Measurements from ENCODE around the gene ELP2. TPM values are rescaled to one million over a fixed set of nuclear protein-coding genes. Genes with fewer than 3 reads are reported as not detected.
"Not testable (repeated sequence)": the region's sequence is repeated elsewhere in the genome, so short reads cannot be mapped to it uniquely, and the experiment has no call there.

The ELP2 gene
- total RNA-seq, 3 donors from 2014 or later (not counting 1 experiment from before 2014, with no cell fraction given), result 119 to 135 (median 129) TPM

DNA sequence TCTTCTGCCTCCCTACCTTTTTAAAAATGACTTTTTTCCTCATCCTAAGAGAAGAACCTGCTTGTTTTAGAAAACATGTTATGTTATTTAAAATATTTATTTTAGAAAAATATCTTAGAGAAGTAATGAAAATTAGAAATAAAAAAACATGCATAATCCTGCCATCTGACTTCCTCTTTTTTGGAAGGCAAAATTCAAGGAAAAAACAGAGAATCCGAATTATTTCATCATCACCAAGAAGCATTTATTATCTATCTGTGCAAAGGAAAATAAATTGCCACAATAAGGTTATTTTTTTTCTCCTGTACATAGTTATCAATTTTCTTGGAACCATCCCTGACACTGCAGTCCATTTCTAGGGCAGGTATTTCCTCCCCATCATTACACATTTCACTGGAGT lies 15.0 kb upstream of the ELP2 start:
- intact Hi-C loops (cut with micrococcal nuclease), result no loop called here
- Histone ChIP-seq H3K27me3 (ENCODE audit: control insufficient read depth, insufficient read depth, low read length) (no peaks in the 10 kb centered on the region), H3K36me3 (ENCODE audit: control insufficient read depth, insufficient read depth, low read length) (peaks cover 46% of the 10 kb centered on the region), H3K4me3 (ENCODE audit: low read length) (no peak overlapping the region), H3K4me1 (ENCODE audit: control insufficient read depth, insufficient read depth, low read length) (no peaks in the 10 kb centered on the region), H3K9me3 (ENCODE audit: control insufficient read depth, insufficient read depth, low read length) (no peaks in the 10 kb centered on the region), H3K27ac (ENCODE audit: low read length) (no peak overlapping the region)
- Mint-ChIP-seq H3K4me3 (no peak overlapping the region), H3K27ac (no peak overlapping the region), H3K4me1 (no peaks in the 10 kb centered on the region), H3K9me3 (no peaks in the 10 kb centered on the region), H3K27me3 (ENCODE audit: low read depth in 2 of 2) (no peaks in the 10 kb centered on the region), H3K36me3 (peaks cover 35% of the 10 kb centered on the region)
- no CpG with 5 or more reads among the region's 1 CpG for WGBS (ENCODE audit: insufficient coverage)
- TF ChIP-seq, protein P1, sequence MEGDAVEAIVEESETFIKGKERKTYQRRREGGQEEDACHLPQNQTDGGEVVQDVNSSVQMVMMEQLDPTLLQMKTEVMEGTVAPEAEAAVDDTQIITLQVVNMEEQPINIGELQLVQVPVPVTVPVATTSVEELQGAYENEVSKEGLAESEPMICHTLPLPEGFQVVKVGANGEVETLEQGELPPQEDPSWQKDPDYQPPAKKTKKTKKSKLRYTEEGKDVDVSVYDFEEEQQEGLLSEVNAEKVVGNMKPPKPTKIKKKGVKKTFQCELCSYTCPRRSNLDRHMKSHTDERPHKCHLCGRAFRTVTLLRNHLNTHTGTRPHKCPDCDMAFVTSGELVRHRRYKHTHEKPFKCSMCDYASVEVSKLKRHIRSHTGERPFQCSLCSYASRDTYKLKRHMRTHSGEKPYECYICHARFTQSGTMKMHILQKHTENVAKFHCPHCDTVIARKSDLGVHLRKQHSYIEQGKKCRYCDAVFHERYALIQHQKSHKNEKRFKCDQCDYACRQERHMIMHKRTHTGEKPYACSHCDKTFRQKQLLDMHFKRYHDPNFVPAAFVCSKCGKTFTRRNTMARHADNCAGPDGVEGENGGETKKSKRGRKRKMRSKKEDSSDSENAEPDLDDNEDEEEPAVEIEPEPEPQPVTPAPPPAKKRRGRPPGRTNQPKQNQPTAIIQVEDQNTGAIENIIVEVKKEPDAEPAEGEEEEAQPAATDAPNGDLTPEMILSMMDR (IDR thresholded peaks at IDR 0.05), result no peak
- ATAC-seq, result no peak
- DNase-seq, result no peak

GRCh38 chr18:36116771-36117170 lies 12.9 kb upstream of the ELP2 start:
- H3K9me3 ChIP-seq (ENCODE audit: control insufficient read depth, insufficient read depth, low read length); H3K4me3 ChIP-seq (ENCODE audit: low read length); intact Hi-C loops (cut with micrococcal nuclease); H3K27ac Mint-ChIP-seq; ATAC-seq; H3K27ac ChIP-seq (ENCODE audit: low read length); H3K4me1 ChIP-seq (ENCODE audit: control insufficient read depth, insufficient read depth, low read length); H3K4me1 Mint-ChIP-seq; H3K9me3 Mint-ChIP-seq; DNase-seq; H3K4me3 Mint-ChIP-seq; H3K27me3 Mint-ChIP-seq (ENCODE audit: low read depth in 2 of 2); H3K27me3 ChIP-seq (ENCODE audit: control insufficient read depth, insufficient read depth, low read length): not testable (repeated sequence)
- H3K36me3 Mint-ChIP-seq, result peaks cover 32% of the 10 kb centered on the region
- WGBS (ENCODE audit: insufficient coverage), result 94% methylated on average over 11 of the region's 11 CpGs
- peaks cover 37% of the 10 kb centered on the region for H3K36me3 ChIP-seq (ENCODE audit: control insufficient read depth, insufficient read depth, low read length)

- intact Hi-C loops (cut with micrococcal nuclease), result no loop called here
- H3K9me3 ChIP-seq (ENCODE audit: control insufficient read depth, insufficient read depth, low read length), result no peaks in the 10 kb centered on the region
- Mint-ChIP-seq H3K4me1 (peaks cover 0 to 3% of the 10 kb centered on the region in 2 donors), H3K9me3 (no peaks in the 10 kb centered on the region), H3K27ac (no peak overlapping the region), H3K27me3 (ENCODE audit: low read depth in 2 of 2) (no peaks in the 10 kb centered on the region), H3K36me3 (peaks cover 15% of the 10 kb centered on the region), H3K4me3 (no peak overlapping the region)
- TF ChIP-seq, protein P1 (IDR thresholded peaks at IDR 0.05), result no peak
- H3K4me1 ChIP-seq (ENCODE audit: control insufficient read depth, insufficient read depth, low read length), result no peaks in the 10 kb centered on the region
- WGBS (ENCODE audit: insufficient coverage), result 100% methylated on average over 1 of the region's 3 CpGs
- H3K27me3 ChIP-seq (ENCODE audit: control insufficient read depth, insufficient read depth, low read length), result no peaks in the 10 kb centered on the region
- no peak for DNase-seq
- peaks cover 38% of the 10 kb centered on the region for H3K36me3 ChIP-seq (ENCODE audit: control insufficient read depth, insufficient read depth, low read length)
- no peak for ATAC-seq
- no peak overlapping the region for H3K27ac ChIP-seq (ENCODE audit: low read length)
- H3K4me3 ChIP-seq (ENCODE audit: low read length), result no peak overlapping the region
Measured at GRCh38 chr18:36120297-36120696, 9.4 kb upstream of the ELP2 start.

- Histone ChIP-seq H3K4me3 (ENCODE audit: low read length) (no peak overlapping the region), H3K9me3 (ENCODE audit: control insufficient read depth, insufficient read depth, low read length) (no peaks in the 10 kb centered on the region), H3K27me3 (ENCODE audit: control insufficient read depth, insufficient read depth, low read length) (no peaks in the 10 kb centered on the region), H3K4me1 (ENCODE audit: control insufficient read depth, insufficient read depth, low read length) (peaks cover 11% of the 10 kb centered on the region), H3K36me3 (ENCODE audit: control insufficient read depth, insufficient read depth, low read length) (peaks cover 25% of the 10 kb centered on the region), H3K27ac (ENCODE audit: low read length) (no peak overlapping the region)
- H3K27me3 Mint-ChIP-seq (ENCODE audit: low read depth in 2 of 2), result no peaks in the 10 kb centered on the region
- ATAC-seq (no peak), DNase-seq (no peak)
- TF ChIP-seq, protein P1 (IDR thresholded peaks at IDR 0.05), result no peak
- no peak overlapping the region for H3K27ac Mint-ChIP-seq
- peaks cover 13 to 31% of the 10 kb centered on the region in 2 donors for H3K4me1 Mint-ChIP-seq
- intact Hi-C loops (cut with micrococcal nuclease), result no loop called here
- 98% methylated on average over 4 of the region's 4 CpGs for WGBS (ENCODE audit: insufficient coverage)
- no peaks in the 10 kb centered on the region for H3K36me3 Mint-ChIP-seq
- H3K4me3 Mint-ChIP-seq, result no peak overlapping the region
- H3K9me3 Mint-ChIP-seq, result no peaks in the 10 kb centered on the region
Measured at GRCh38 chr18:36124841-36125240, 4.9 kb upstream of the ELP2 start.

Data from natural killer cell (primary cell).